ENCODE measurements around the gene LAGE3.
"Not testable (repeated sequence)": the region's sequence is repeated elsewhere in the genome, so short reads cannot be mapped to it uniquely, and the experiment has no call there.

LAGE3 gene

GRCh38 chrX:154505734-154506133, 26.7 kb upstream of the LAGE3 start:
- no peak overlapping the region for H3K4me3 ChIP-seq (ENCODE audit: low read length)
- no peak for DNase-seq (ENCODE audit: low read depth, low spot score)

- H3K4me3 ChIP-seq (ENCODE audit: low read length) = no peak overlapping the region
Observed at GRCh38 chrX:154502989-154503388, 23.9 kb upstream of the LAGE3 start.

GRCh38 chrX:154502098-154502497, 23.0 kb upstream of the LAGE3 start:
- DNase-seq (ENCODE audit: low read depth, low spot score) = no peak

More at GRCh38 chrX:154502989-154503388, 23.9 kb upstream of the LAGE3 start:
- DNase-seq (ENCODE audit: low read depth, low spot score) = no peak

GRCh38 chrX:154501423-154501822, 22.3 kb upstream of the LAGE3 start:
- not testable (repeated sequence) for H3K4me3 ChIP-seq (ENCODE audit: low read length); DNase-seq (ENCODE audit: low read depth, low spot score)

More at GRCh38 chrX:154502098-154502497, 23.0 kb upstream of the LAGE3 start:
- no peak overlapping the region for H3K4me3 ChIP-seq (ENCODE audit: low read length)

- not testable (repeated sequence) for DNase-seq (ENCODE audit: low read depth, low spot score); H3K4me3 ChIP-seq (ENCODE audit: low read length)
Observed at GRCh38 chrX:154496591-154497137, 17.6 kb upstream of the LAGE3 start.

GRCh38 chrX:154495472-154495922, 16.4 kb upstream of the LAGE3 start:
- no peak overlapping the region for H3K4me3 ChIP-seq (ENCODE audit: low read length)
- no peak for DNase-seq (ENCODE audit: low read depth, low spot score)

- DNase-seq (ENCODE audit: low read depth, low spot score) = no peak
- no peak overlapping the region for H3K4me3 ChIP-seq (ENCODE audit: low read length)
Observed at GRCh38 chrX:154494715-154495114, 15.6 kb upstream of the LAGE3 start.

- DNase-seq (ENCODE audit: low read depth, low spot score) = peak; percentile 89
- H3K4me3 ChIP-seq (ENCODE audit: low read length) = peak within 1 kb of the TSS; percentile 66
Observed at GRCh38 chrX:154490414-154491083, 11.5 kb upstream of the LAGE3 start, which contains the start of gene SLC10A3. SLC10A3 (minus strand) TSS chrX:154490629; CDS start chrX:154488940, 1,689 bp downstream.

GRCh38 chrX:154490021-154490413, 10.9 kb upstream of the LAGE3 start:
- DNase-seq (ENCODE audit: low read depth, low spot score) = no peak
- H3K4me3 ChIP-seq (ENCODE audit: low read length) = peak overlapping the region; percentile 60

- H3K4me3 ChIP-seq (ENCODE audit: low read length) = no peak overlapping the region
- no peak for DNase-seq (ENCODE audit: low read depth, low spot score)
Observed at GRCh38 chrX:154489182-154489581, 10.1 kb upstream of the LAGE3 start.

- no peak overlapping the region for H3K4me3 ChIP-seq (ENCODE audit: low read length)
- no peak for DNase-seq (ENCODE audit: low read depth, low spot score)
Observed at GRCh38 chrX:154488336-154489075, 9.4 kb upstream of the LAGE3 start.

- DNase-seq (ENCODE audit: low read depth, low spot score) = no peak
- no peak overlapping the region for H3K4me3 ChIP-seq (ENCODE audit: low read length)
Observed at GRCh38 chrX:154487518-154488290, 8.6 kb upstream of the LAGE3 start.

- peak within 1 kb of the TSS; percentile 66 for H3K4me3 ChIP-seq (ENCODE audit: low read length)
- DNase-seq (ENCODE audit: low read depth, low spot score) = peak; percentile 21
Observed at GRCh38 chrX:154486396-154487207, 7.5 kb upstream of the LAGE3 start, which contains the start of gene UBL4A. UBL4A (minus strand) TSS chrX:154486615; CDS start chrX:154486584, 31 bp downstream.

- DNase-seq (ENCODE audit: low read depth, low spot score) = no peak
- peak overlapping the region; percentile 66 for H3K4me3 ChIP-seq (ENCODE audit: low read length)
Observed at GRCh38 chrX:154486052-154486395, 6.9 kb upstream of the LAGE3 start.

- no peak for DNase-seq (ENCODE audit: low read depth, low spot score)
- peak overlapping the region; percentile 66 for H3K4me3 ChIP-seq (ENCODE audit: low read length)
Observed at GRCh38 chrX:154485150-154486051, 6.3 kb upstream of the LAGE3 start.

GRCh38 chrX:154484255-154485149, 5.4 kb upstream of the LAGE3 start:
- DNase-seq (ENCODE audit: low read depth, low spot score) = no peak
- H3K4me3 ChIP-seq (ENCODE audit: low read length) = no peak overlapping the region

GRCh38 chrX:154483325-154483724, 4.2 kb upstream of the LAGE3 start:
- no peak for DNase-seq (ENCODE audit: low read depth, low spot score)
- no peak overlapping the region for H3K4me3 ChIP-seq (ENCODE audit: low read length)
